NCI-H1694 treated with DMSO at 0.1 percent for 48 hours (cell line): ENCODE results near the gene PIK3R3.
"Not testable (repeated sequence)": the region's sequence is repeated elsewhere in the genome, so short reads cannot be mapped to it uniquely, and the experiment has no call there.

ENCODE experiments used
- DNase-seq: peaks from one replicate; lab custom pipeline; 2025; lab: John Stamatoyannopoulos, UW

PIK3R3 gene

GRCh38 chr1:46102769-46103476 lies 29.5 kb downstream of the PIK3R3 start:
- DNase-seq: no peak

DNA sequence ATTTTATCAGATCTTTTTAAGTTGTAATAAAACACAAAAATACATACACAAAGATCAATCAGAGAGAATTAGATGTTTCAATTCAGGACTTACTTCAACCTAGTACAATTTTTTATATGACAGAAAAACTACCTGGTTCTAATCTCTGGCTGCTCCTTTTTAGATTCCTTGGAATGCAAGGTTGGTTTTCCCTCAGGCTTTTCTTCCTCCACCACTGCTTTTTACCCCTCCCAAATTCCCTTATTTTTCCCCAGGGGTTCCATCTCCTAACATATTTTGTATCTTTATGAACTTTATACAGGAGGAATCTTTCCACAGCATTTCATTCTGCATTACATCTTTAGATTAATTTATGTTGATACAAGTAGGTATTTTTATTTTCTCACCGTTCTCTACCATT lies 33.2 kb downstream of the PIK3R3 start:
- DNase-seq: no peak

- no peak for DNase-seq
Measured at GRCh38 chr1:46098027-46098712, 34.3 kb downstream of the PIK3R3 start.

DNA sequence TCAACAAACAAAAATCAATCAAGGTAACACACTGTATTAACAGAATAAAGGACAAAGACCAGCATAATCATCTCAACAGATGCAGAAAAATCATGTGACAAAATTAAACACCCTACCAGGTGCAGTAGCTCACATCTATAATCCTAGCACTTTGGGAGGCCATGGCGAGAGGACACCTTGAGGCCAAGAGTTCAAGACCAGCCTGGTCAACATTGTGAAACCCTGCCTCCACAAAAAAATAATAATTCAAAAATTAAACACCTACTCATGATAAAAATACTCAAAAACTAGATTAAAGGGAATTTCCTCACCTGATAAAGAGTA lies 35.3 kb downstream of the PIK3R3 start:
- no peak for DNase-seq

- DNase-seq: no peak
Measured at GRCh38 chr1:46096269-46097148, 35.9 kb downstream of the PIK3R3 start.

GRCh38 chr1:46095110-46095509 lies 37.3 kb downstream of the PIK3R3 start:
- not testable (repeated sequence) for DNase-seq

DNA sequence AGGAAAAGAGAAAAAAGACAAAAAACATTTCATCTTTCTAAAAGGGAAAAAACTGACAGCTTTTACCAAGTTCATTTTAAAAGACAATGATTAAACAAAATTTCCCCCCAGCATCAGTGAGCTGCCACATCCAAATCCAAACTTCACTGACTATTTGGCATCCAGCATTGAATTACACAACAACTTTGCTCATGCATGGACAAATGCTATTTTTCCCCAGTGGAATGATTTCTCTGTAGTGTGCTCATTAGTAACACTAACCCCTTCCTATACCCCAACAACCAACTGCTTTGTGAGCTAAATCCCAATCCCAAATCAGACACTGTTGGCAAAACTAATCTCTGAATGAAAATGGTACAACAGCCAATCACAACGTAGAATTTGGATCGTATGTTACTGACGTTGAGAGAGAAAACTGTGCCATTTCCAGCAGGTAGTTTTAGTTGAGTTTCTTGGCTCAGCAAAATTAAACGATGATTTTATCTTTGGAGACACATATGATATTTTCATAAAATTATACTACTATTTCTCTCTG lies 37.9 kb downstream of the PIK3R3 start:
- no peak for DNase-seq

- not testable (repeated sequence) for DNase-seq
Measured at GRCh38 chr1:46093832-46094231, 38.6 kb downstream of the PIK3R3 start.

DNA sequence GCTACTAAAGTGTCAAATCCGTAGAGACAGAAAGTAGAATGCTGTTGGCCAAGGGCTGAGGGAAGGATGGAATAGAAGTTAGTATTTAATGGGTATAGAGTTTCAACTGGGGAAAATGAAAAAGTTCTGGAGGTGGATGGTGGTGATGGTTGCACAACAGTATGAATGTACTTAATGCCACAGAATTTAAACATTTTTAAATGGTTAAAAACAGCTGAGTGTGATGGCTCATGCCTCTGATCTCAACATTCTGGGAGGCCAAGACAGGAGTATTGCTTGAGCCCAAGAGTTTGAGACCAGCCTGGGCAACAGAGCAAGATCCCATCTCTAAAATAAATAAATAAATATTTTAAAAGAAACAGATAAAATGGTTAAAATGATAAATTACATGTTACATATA lies 44.5 kb downstream of the PIK3R3 start:
- no peak for DNase-seq

GRCh38 chr1:46086576-46086975 lies 45.9 kb downstream of the PIK3R3 start:
- no peak for DNase-seq

DNA sequence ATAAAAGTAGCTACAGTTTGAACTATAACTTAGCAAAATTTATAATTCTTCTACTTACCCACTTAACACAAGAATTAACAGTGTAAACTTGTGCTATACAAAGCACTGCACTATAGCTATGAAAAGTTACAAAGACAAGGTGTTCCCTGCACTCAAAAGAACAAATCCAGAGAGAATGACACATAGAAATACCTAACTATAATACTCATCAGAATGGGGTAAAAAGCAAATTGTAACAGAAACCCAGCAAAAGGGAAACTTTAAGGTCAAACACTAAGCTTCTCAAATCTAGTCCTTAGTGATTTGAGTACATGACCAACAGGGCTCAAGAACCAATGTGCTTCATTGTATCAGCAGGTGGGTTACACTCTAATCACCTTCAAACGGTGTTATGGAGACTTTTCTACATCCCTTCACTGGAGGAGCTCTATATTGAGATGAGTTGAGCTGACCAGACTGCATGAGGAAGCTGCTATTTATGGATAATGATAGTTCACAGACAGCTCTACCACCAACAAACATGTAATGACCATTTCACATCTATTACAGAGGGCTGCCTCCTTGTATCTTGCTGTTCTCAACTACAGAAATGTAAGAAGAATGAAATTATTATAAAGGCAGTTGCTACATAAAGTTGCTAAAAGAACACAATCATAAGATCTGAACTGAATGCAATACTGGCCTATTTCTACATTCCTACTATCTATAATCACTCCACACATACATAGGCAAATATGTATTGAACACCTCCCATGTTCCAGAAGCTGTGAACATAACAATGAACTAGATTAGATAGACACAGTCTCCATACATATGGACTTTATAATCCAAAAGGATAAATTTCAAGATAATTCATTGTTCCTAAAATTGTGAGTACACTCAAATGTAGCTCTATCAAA lies 47.6 kb downstream of the PIK3R3 start:
- no peak for DNase-seq

DNA sequence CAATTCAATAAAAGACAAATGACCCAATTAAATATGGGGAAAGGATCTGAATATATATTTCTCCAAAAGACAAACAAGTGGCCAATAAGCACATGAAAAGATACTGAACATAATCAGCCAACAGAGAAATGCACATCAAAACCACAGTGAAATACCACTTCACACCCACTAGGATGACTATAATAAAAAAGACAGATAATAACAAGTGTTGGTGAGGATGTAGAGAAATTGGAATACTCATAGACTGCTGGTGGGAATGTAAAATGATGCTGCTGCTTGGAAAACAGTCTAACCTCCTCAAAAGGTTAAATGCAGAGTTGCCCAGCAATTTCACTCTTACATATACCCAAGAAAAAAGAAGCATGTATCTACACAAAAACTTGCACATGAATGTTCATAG lies 48.9 kb downstream of the PIK3R3 start:
- DNase-seq: no peak

DNA sequence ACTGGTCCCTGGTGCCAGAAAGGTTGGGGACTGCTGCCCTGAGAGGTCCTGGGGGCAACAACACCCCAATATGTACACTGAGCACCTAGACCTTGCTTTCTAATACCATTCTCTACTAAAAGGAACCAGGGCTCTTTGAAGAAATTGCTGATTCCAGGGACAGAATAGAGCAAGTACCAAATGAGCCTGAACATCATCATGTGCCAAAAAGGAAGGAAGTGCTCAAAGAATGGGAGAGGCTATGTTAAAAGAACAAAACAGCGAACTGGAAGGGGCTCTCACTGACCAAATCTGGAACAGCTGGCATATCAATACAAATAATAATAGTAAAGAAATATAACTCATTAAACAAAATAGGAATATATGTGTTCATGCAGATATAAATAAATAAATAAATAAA lies 50.8 kb downstream of the PIK3R3 start:
- no peak for DNase-seq

DNA sequence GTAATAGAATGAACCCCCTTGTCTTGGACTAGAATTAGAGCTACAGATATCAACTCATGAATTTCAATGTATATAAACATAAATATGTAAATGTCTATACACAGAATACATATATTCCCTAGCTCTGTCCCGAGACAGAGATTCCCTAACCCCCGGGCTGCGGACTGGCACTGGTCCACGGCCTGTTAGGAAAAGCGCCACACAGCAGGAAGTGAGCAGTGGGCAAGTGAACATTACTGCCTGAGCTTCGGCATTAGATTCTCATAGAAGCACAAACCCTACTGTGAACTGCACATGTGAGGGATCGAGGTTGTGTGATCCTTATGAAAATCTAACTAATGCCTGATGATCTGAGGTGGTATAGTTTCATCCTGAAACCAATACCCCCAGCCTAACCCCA lies 51.2 kb downstream of the PIK3R3 start:
- no peak for DNase-seq

- DNase-seq: no peak
Measured at GRCh38 chr1:46080257-46080656, 52.2 kb downstream of the PIK3R3 start.

DNA sequence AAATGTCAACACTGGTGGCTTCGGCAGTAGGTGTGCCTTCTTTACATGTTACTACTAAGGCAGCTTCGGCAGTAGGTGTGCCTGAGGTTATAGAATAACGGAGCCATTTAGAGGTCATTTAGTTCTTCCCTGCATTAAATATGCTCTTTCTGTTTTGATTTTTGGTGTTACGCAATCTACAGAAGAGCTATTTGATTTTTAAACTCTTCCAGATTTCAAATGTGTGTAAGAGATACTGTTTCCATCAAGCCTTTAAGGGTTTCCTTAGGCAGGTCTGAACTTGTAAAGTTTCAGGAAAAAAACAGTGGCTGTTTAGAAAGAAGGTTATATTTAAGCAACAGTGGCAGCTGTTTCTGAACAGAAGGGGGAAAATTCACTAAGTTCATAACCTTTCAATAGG lies 54.8 kb downstream of the PIK3R3 start:
- peak; percentile 16 for DNase-seq

DNA sequence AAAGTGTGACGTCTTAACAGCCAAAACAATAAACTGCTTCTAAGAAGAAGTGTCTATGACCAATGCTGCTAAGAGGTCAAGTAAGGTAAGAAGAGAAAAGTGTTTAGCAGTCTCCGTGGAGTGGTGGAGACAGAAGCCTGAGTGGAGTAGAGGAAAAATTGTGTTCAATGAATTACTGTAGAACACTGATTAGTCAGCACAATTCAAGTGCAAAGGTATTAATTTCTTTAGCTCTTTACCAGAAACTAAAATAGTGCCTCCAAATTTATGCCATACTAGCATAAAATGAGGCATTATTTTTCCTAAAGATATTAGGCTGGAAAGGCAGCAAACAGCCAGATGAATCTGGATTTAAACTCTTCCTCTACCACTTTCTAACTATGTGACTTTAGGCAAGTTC lies 56.1 kb downstream of the PIK3R3 start:
- no peak for DNase-seq

GRCh38 chr1:46072975-46073374 lies 59.5 kb downstream of the PIK3R3 start:
- no peak for DNase-seq

- no peak for DNase-seq
Measured at GRCh38 chr1:46070164-46070814, 62.1 kb downstream of the PIK3R3 start.

GRCh38 chr1:46068525-46068924 lies 63.9 kb downstream of the PIK3R3 start:
- DNase-seq: no peak

DNA sequence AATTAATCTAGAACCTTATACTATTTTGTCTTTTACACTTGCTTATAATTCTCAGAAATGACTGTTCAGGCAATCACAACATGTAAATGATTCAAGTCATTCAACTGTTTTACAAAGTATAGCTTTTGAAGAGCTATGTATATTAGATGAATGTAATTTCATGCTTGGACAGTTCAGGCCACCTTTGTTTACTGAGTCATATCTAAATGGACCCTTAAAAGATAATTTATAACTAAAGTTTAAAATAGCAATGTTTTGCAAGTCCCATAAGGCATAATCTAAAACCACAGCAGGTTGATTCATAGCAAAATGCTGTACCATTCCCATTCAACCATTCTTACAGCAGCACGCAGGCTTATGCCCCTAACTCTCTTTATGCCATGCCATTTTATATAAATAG lies 64.8 kb downstream of the PIK3R3 start:
- no peak for DNase-seq
